K562 (cell line): ENCODE data around the gene RBFA. TPM values are rescaled to one million over a fixed set of nuclear protein-coding genes. Genes with fewer than 3 reads are reported as not detected.
A peak's percentile ranks its signal among the peaks of the same experiment; 100 is the strongest.

Source experiments
- EP400 ChIP-seq: fragments of 450-650 bp; IDR thresholded peaks from 2 replicates; pipeline ENCODE4 v1.6.1; 2017; ENCODE audit warnings: antibody characterized with exemption, mild to moderate bottlenecking, moderate library complexity
- JUN ChIP-seq, 2 experiments: sonication (generic) in 1 of 2; formaldehyde crosslinking in 1 of 2; IDR thresholded peaks; 2 replicates each; pipeline versions ENCODE4 v1.6.1 to v1.8.0; 2012 to 2022; ENCODE audit warnings: borderline replicate concordance in 2 of 2, mild to moderate bottlenecking in 2 of 2, improper control_type of control experiment in 1 of 2, low read depth in 1 of 2, low read length in 1 of 2, missing genetic modification reagents in 1 of 2
- NFRKB ChIP-seq: fragments of 450-650 bp; IDR thresholded peaks from 2 replicates; pipeline ENCODE4 v1.6.1; 2016; ENCODE audit warnings: low read depth
- RBM39 ChIP-seq: fragments of 200-400 bp; formaldehyde crosslinking; optimal IDR thresholded peaks from 2 replicates; pipeline ENCODE3; 2018; ENCODE audit warnings: low read depth, low read length
- TAL1 ChIP-seq: fragments of 450-650 bp; IDR thresholded peaks from 2 replicates; pipeline ENCODE4 v1.6.1; 2016; ENCODE audit warnings: mild to moderate bottlenecking
- TRIM28 ChIP-seq: fragments of 450-650 bp; IDR thresholded peaks from 2 replicates; pipeline ENCODE4 v1.6.1; 2017
- XRCC5 ChIP-seq: fragments of 200-400 bp; formaldehyde crosslinking; IDR thresholded peaks from 2 replicates; pipeline ENCODE4 v1.6.1; 2017; ENCODE audit warnings: low read depth, mild to moderate bottlenecking, low read length
- YY1 ChIP-seq, 3 experiments: IDR thresholded peaks; 2 replicates each; pipeline ENCODE4 v1.6.1; 2011; ENCODE audit warnings: low read length in 2 of 3, mild to moderate bottlenecking in 2 of 3, moderate library complexity in 2 of 3, borderline replicate concordance in 1 of 3, control low read depth in 1 of 3, low read depth in 1 of 3; ENCODE audit not compliant: insufficient read depth in 3 of 3, insufficient replicate concordance in 2 of 3, control insufficient read depth in 1 of 3, insufficient read length in 1 of 3; ENCODE audit errors: extremely low read depth in 1 of 3
- ZBTB8A ChIP-seq: fragments of 450-650 bp; IDR thresholded peaks from 2 replicates; pipeline ENCODE4 v1.6.1; 2018; ENCODE audit warnings: mild to moderate bottlenecking, moderate library complexity; ENCODE audit not compliant: partially characterized antibody
- ZEB2 ChIP-seq: fragments of 450-650 bp; IDR thresholded peaks from 2 replicates; pipeline ENCODE4 v1.6.1; 2016
- ZFP36 ChIP-seq: fragments of 150-350 bp; IDR thresholded peaks from 2 replicates; pipeline ENCODE4 v1.6.1; 2018; ENCODE audit warnings: low read length, low read depth; ENCODE audit not compliant: partially characterized antibody
- polyA plus RNA-seq, 8 experiments: library from polyadenylated mRNA; depleted of rRNA in 4 of 8; stranded (reverse) in 5 of 8; unstranded in 3 of 8; fragments of >200 nt; fragmentation: Nextera tagmentation in 2 of 8; fragmentation: Illumina TruSeq in 1 of 8; extraction: Ambion mirVana in 2 of 8; extraction: Trizol in 1 of 8; gene quantifications; 2 replicates each; pipeline versions ENCODE4 v1.2.1 to v1.2.3, GENCODE V29; 2011 to 2014; ENCODE audit warnings: inconsistent platforms in 1 of 8, missing spikeins in 1 of 8
- total RNA-seq, 7 experiments: library from RNA; depleted of rRNA in 6 of 7; stranded (reverse); fragments of >200 nt in 6 of 7; fragmentation: Illumina TruSeq in 2 of 7; extraction: Trizol in 2 of 7; gene quantifications; 2 replicates each; pipeline versions ENCODE4 v1.2.1 to v1.2.3, GENCODE V29; 2011 to 2021; ENCODE audit warnings: low replicate concordance in 1 of 7
- TF ChIP-seq, protein P1 (sequence below): sonication (generic); formaldehyde crosslinking; IDR thresholded peaks from 2 replicates; pipeline ENCODE4 v1.4.0; 2020; ENCODE audit warnings: mild to moderate bottlenecking, missing genetic modification reagents
- TF ChIP-seq, protein P2 (sequence below): fragments of 450-650 bp; IDR thresholded peaks from 2 replicates; pipeline ENCODE4 v1.6.1; 2018; ENCODE audit warnings: mild to moderate bottlenecking, low read depth; ENCODE audit not compliant: partially characterized antibody
- TF ChIP-seq, protein P3 (sequence below): fragments of 450-650 bp; IDR thresholded peaks from 2 replicates; pipeline ENCODE4 v1.6.1; 2018; ENCODE audit not compliant: partially characterized antibody
- TF ChIP-seq, protein P4 (sequence below): fragments of 450-650 bp; IDR thresholded peaks from 2 replicates; pipeline ENCODE4 v1.7.1; 2018; ENCODE audit warnings: mild to moderate bottlenecking, low read depth; ENCODE audit not compliant: partially characterized antibody

Gene RBFA
- total and polyA plus RNA-seq, 9 of the 15 experiments (the other 6 are each of a cell fraction or from before 2014, with no cell fraction given) = 3.4 to 41.9 (median 25.8) TPM

DNA sequence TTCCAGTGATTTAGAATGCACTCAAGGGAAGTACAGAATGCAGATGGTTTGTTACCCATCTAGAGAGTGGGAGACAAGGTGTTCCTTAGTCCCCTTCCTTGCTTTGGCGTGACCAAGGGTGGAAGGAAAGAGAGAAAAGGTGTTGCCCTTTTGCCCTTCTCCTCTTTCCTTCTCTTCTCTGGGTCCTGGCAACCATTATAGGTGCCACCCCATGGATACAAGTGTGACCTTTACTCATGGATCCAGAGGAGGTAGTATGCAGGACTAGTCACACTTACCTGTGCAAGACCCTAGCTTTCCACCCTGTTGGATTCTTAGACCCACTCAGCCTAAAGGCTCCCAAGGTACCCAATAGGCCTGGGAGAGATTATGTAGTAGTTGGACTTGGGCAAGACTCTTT lies 11.6 kb upstream of the RBFA start (continued):
- TF ChIP-seq, protein P1, sequence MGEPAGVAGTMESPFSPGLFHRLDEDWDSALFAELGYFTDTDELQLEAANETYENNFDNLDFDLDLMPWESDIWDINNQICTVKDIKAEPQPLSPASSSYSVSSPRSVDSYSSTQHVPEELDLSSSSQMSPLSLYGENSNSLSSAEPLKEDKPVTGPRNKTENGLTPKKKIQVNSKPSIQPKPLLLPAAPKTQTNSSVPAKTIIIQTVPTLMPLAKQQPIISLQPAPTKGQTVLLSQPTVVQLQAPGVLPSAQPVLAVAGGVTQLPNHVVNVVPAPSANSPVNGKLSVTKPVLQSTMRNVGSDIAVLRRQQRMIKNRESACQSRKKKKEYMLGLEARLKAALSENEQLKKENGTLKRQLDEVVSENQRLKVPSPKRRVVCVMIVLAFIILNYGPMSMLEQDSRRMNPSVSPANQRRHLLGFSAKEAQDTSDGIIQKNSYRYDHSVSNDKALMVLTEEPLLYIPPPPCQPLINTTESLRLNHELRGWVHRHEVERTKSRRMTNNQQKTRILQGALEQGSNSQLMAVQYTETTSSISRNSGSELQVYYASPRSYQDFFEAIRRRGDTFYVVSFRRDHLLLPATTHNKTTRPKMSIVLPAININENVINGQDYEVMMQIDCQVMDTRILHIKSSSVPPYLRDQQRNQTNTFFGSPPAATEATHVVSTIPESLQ (CRISPR knock-in tag) = no peak
- TF ChIP-seq JUN (IDR thresholded peaks at IDR 0.05; ENCODE audit: borderline replicate concordance, low read depth, low read length) (peak; percentile 42; the same call in 1 of the 2 replicates), JUN (CRISPR knock-in tag; IDR thresholded peaks at IDR 0.05; ENCODE audit: borderline replicate concordance) (no peak), TRIM28 (peak; percentile 99), NFRKB (no peak), ZEB2 (peak; percentile 31; the same call in 1 of the 2 replicates), XRCC5 (0 out of 2 replicates have a peak, but pooled peaks have one; percentile 67), YY1 (IDR thresholded peaks at IDR 0.05; ENCODE audit: borderline replicate concordance in 1 of 3, control insufficient read depth in 1 of 3, extremely low read depth in 1 of 3, insufficient read depth in 3 of 3, insufficient read length in 1 of 3, insufficient replicate concordance in 2 of 3, low read depth in 1 of 3, low read length in 2 of 3) (peak in 1 of 3 experiments; percentile 57), EP400 (0 out of 2 replicates have a peak, but pooled peaks have one; percentile 16), ZBTB8A (no peak), TAL1 (no peak), RBM39 (no peak), ZFP36 (peak; percentile 79)
- TF ChIP-seq, protein P2, sequence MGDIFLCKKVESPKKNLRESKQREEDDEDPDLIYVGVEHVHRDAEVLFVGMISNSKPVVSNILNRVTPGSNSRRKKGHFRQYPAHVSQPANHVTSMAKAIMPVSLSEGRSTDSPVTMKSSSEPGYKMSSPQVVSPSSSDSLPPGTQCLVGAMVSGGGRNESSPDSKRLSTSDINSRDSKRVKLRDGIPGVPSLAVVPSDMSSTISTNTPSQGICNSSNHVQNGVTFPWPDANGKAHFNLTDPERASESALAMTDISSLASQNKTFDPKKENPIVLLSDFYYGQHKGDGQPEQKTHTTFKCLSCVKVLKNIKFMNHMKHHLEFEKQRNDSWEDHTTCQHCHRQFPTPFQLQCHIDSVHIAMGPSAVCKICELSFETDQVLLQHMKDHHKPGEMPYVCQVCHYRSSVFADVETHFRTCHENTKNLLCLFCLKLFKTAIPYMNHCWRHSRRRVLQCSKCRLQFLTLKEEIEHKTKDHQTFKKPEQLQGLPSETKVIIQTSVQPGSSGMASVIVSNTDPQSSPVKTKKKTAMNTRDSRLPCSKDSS = peak; percentile 94
- TF ChIP-seq, protein P3, sequence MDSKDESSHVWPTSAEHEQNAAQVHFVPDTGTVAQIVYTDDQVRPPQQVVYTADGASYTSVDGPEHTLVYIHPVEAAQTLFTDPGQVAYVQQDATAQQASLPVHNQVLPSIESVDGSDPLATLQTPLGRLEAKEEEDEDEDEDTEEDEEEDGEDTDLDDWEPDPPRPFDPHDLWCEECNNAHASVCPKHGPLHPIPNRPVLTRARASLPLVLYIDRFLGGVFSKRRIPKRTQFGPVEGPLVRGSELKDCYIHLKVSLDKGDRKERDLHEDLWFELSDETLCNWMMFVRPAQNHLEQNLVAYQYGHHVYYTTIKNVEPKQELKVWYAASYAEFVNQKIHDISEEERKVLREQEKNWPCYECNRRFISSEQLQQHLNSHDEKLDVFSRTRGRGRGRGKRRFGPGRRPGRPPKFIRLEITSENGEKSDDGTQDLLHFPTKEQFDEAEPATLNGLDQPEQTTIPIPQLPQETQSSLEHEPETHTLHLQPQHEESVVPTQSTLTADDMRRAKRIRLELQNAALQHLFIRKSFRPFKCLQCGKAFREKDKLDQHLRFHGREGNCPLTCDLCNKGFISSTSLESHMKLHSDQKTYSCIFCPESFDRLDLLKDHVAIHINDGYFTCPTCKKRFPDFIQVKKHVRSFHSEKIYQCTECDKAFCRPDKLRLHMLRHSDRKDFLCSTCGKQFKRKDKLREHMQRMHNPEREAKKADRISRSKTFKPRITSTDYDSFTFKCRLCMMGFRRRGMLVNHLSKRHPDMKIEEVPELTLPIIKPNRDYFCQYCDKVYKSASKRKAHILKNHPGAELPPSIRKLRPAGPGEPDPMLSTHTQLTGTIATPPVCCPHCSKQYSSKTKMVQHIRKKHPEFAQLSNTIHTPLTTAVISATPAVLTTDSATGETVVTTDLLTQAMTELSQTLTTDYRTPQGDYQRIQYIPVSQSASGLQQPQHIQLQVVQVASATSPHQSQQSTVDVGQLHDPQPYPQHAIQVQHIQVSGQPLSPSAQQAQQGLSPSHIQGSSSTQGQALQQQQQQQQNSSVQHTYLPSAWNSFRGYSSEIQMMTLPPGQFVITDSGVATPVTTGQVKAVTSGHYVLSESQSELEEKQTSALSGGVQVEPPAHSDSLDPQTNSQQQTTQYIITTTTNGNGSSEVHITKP = peak; percentile 19
- TF ChIP-seq, protein P4, sequence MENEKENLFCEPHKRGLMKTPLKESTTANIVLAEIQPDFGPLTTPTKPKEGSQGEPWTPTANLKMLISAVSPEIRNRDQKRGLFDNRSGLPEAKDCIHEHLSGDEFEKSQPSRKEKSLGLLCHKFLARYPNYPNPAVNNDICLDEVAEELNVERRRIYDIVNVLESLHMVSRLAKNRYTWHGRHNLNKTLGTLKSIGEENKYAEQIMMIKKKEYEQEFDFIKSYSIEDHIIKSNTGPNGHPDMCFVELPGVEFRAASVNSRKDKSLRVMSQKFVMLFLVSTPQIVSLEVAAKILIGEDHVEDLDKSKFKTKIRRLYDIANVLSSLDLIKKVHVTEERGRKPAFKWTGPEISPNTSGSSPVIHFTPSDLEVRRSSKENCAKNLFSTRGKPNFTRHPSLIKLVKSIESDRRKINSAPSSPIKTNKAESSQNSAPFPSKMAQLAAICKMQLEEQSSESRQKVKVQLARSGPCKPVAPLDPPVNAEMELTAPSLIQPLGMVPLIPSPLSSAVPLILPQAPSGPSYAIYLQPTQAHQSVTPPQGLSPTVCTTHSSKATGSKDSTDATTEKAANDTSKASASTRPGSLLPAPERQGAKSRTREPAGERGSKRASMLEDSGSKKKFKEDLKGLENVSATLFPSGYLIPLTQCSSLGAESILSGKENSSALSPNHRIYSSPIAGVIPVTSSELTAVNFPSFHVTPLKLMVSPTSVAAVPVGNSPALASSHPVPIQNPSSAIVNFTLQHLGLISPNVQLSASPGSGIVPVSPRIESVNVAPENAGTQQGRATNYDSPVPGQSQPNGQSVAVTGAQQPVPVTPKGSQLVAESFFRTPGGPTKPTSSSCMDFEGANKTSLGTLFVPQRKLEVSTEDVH = no peak
